ENCODE measurements around the gene EREG. TPM values are rescaled to one million over a fixed set of nuclear protein-coding genes. Genes with fewer than 3 reads are reported as not detected.

EREG gene
- total RNA-seq, 2 donors from 2014 or later = 1.1 to 7.8 TPM

GRCh38 chr4:74385386-74385785 lies 20.4 kb downstream of the EREG start:
- Histone ChIP-seq H3K4me1 (ENCODE audit: control insufficient read depth in 1 of 2, low read depth in 2 of 2) (no peaks in the 10 kb centered on the region), H3K27me3 (replicated peaks; ENCODE audit: insufficient read depth) (no peaks in the 10 kb centered on the region), H3K9me3 (no peaks in the 10 kb centered on the region), H3K27ac (no peak overlapping the region), H3K4me3 (no peak overlapping the region), H3K36me3 (no peaks in the 10 kb centered on the region)
- DNase-seq (ENCODE audit: low spot score) (no peak), ATAC-seq (ENCODE audit: insufficient number of reproducible peaks, low FRiP score, low read depth) (no peak)
- no peak for TF ChIP-seq CTCF (IDR thresholded peaks at IDR 0.05)

- H3K4me3 ChIP-seq = no peak overlapping the region
Observed at GRCh38 chr4:74386159-74386558, 21.2 kb downstream of the EREG start.

GRCh38 chr4:74387790-74388189 lies 22.8 kb downstream of the EREG start:
- H3K36me3 ChIP-seq = no peaks in the 10 kb centered on the region
- DNase-seq (ENCODE audit: low spot score) (no peak), ATAC-seq (ENCODE audit: insufficient number of reproducible peaks, low FRiP score, low read depth) (no peak)
- no peaks in the 10 kb centered on the region for H3K27me3 ChIP-seq (replicated peaks; ENCODE audit: insufficient read depth)
- no peaks in the 10 kb centered on the region for H3K9me3 ChIP-seq
- no peaks in the 10 kb centered on the region for H3K4me1 ChIP-seq (ENCODE audit: control insufficient read depth in 1 of 2, low read depth in 2 of 2)
- no peak overlapping the region for H3K27ac ChIP-seq
- no peak for TF ChIP-seq CTCF (IDR thresholded peaks at IDR 0.05)
- H3K4me3 ChIP-seq = no peak overlapping the region

More at GRCh38 chr4:74386159-74386558, 21.2 kb downstream of the EREG start:
- Histone ChIP-seq H3K9me3 (no peaks in the 10 kb centered on the region), H3K4me1 (ENCODE audit: control insufficient read depth in 1 of 2, low read depth in 2 of 2) (no peaks in the 10 kb centered on the region), H3K27me3 (replicated peaks; ENCODE audit: insufficient read depth) (no peaks in the 10 kb centered on the region), H3K27ac (no peak overlapping the region), H3K36me3 (no peaks in the 10 kb centered on the region)
- no peak for DNase-seq (ENCODE audit: low spot score)
- TF ChIP-seq CTCF (IDR thresholded peaks at IDR 0.05) = no peak
- ATAC-seq (ENCODE audit: insufficient number of reproducible peaks, low FRiP score, low read depth) = no peak

- TF ChIP-seq CTCF (IDR thresholded peaks at IDR 0.05) = no peak
- no peaks in the 10 kb centered on the region for H3K27me3 ChIP-seq (replicated peaks; ENCODE audit: insufficient read depth)
- no peaks in the 10 kb centered on the region for H3K36me3 ChIP-seq
- DNase-seq (ENCODE audit: low spot score) = no peak
- no peak overlapping the region for H3K27ac ChIP-seq
- no peak for ATAC-seq (ENCODE audit: insufficient number of reproducible peaks, low FRiP score, low read depth)
- H3K9me3 ChIP-seq = no peaks in the 10 kb centered on the region
- H3K4me3 ChIP-seq = no peak overlapping the region
- no peaks in the 10 kb centered on the region for H3K4me1 ChIP-seq (ENCODE audit: control insufficient read depth in 1 of 2, low read depth in 2 of 2)
Observed at GRCh38 chr4:74389494-74389893, 24.5 kb downstream of the EREG start.

- no peaks in the 10 kb centered on the region for H3K4me1 ChIP-seq (ENCODE audit: control insufficient read depth in 1 of 2, low read depth in 2 of 2)
- no peaks in the 10 kb centered on the region for H3K36me3 ChIP-seq
- TF ChIP-seq CTCF (IDR thresholded peaks at IDR 0.05) = no peak
- no peak overlapping the region for H3K4me3 ChIP-seq
- ATAC-seq (ENCODE audit: insufficient number of reproducible peaks, low FRiP score, low read depth) (no peak), DNase-seq (ENCODE audit: low spot score) (no peak)
- no peaks in the 10 kb centered on the region for H3K9me3 ChIP-seq
- no peak overlapping the region for H3K27ac ChIP-seq
- no peaks in the 10 kb centered on the region for H3K27me3 ChIP-seq (replicated peaks; ENCODE audit: insufficient read depth)
Observed at GRCh38 chr4:74390677-74391076, 25.7 kb downstream of the EREG start.
